Measurements from ENCODE around the gene ANKRD13B.

The ANKRD13B gene

DNA sequence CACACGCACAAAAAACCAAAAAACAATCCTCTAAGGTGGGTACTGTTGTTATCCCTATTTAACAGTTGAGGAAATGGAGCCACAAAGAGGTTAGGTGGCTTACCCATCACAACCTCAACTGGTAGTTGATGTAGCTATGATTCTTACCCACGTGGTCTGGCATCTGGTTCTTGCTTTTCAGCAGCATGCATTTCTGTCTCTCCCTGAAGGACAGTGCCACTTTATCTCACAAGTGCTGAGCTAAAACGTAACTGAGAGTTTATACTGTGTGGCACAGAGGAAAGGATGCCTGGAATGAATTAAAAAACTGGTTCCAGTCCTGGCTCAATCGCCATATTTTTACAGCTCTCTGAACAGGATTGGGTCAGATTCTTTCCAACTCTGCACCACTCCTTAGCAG, 31.7 kb downstream of the ANKRD13B start:
- Histone ChIP-seq H3K4me3 (ENCODE audit: low read depth, low read length) (no peak overlapping the region), H3K27me3 (replicated peaks) (no peaks in the 10 kb centered on the region), H3K27ac (no peak overlapping the region), H3K36me3 (replicated peaks) (no peaks in the 10 kb centered on the region)
- in situ Hi-C loops (cut with HindIII; ENCODE audit: low pct_ligation_motif_present, low sequenced_read_pairs), result no loop called here
- TF ChIP-seq, protein P1, sequence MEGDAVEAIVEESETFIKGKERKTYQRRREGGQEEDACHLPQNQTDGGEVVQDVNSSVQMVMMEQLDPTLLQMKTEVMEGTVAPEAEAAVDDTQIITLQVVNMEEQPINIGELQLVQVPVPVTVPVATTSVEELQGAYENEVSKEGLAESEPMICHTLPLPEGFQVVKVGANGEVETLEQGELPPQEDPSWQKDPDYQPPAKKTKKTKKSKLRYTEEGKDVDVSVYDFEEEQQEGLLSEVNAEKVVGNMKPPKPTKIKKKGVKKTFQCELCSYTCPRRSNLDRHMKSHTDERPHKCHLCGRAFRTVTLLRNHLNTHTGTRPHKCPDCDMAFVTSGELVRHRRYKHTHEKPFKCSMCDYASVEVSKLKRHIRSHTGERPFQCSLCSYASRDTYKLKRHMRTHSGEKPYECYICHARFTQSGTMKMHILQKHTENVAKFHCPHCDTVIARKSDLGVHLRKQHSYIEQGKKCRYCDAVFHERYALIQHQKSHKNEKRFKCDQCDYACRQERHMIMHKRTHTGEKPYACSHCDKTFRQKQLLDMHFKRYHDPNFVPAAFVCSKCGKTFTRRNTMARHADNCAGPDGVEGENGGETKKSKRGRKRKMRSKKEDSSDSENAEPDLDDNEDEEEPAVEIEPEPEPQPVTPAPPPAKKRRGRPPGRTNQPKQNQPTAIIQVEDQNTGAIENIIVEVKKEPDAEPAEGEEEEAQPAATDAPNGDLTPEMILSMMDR (IDR thresholded peaks at IDR 0.05; ENCODE audit: low read depth, low read length, missing control alignments), result no peak
- DNase-seq, result no peak

DNA sequence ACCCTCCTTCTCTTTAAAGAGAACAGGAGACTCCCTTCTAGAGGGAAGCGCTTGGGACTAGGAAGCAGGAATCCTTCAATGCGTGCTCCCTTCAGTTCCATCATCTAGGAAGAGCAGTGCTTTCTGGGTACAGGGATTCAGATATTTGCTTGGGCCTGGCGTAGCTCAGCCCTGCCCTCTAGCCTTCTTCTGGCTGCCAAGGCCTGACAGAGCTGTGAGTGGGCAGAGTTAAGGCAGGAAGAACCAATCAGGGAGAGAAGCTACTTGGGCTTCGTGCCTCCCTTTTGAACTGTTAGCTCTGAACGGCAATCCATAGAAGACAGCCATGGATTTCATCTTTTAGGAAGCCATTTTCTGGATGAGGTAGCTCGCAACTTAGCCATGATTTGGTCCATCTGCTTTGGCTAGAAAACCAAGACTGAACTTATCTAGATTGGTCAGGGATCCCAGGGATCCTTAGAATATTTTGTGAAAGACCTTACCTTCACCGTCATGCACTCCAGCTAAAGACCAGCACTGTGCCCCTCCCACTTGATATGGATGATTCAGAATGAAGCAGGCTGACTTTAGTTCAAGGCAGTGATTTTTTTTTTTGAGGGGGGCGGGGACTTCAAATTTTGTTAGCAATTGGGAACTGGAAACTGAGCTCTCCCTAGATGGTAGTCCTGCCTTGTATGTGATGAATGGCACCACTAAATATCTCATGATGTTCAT, 32.3 kb downstream of the ANKRD13B start:
- TF ChIP-seq, protein P1 (IDR thresholded peaks at IDR 0.05; ENCODE audit: low read depth, low read length, missing control alignments), result no peak
- DNase-seq, result no peak

DNA sequence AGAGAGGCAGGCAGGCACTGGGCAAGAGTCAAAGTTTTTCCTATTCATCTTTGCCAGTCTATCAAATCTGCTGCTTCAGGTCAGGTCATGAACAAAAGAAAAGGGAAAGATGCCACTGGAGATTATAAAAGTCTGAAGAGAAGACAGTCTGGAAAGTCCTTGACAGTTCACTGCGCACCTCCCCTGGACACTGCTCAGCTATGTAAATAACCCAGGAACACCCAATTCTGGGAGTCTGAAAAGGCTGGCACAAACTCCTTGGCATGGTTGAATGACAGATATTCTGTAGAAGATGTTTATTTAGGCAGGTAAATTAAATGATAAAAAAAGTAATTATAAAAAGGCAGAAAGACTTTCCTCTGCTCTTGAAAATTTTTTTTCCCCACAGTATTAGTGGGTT, 35.0 kb downstream of the ANKRD13B start:
- no peak for DNase-seq
- H3K4me3 ChIP-seq (ENCODE audit: low read depth, low read length), result no peak overlapping the region
- in situ Hi-C loops (cut with HindIII; ENCODE audit: low pct_ligation_motif_present, low sequenced_read_pairs), result no loop called here
- peaks cover 6% of the 10 kb centered on the region for H3K36me3 ChIP-seq (replicated peaks)
- no peak overlapping the region for H3K27ac ChIP-seq
- H3K27me3 ChIP-seq (replicated peaks), result no peaks in the 10 kb centered on the region
- TF ChIP-seq, protein P1 (IDR thresholded peaks at IDR 0.05; ENCODE audit: low read depth, low read length, missing control alignments), result no peak

More for the DNA sequence above, 32.3 kb downstream of the ANKRD13B start:
- no peak overlapping the region for H3K27ac ChIP-seq
- H3K36me3 ChIP-seq (replicated peaks), result no peaks in the 10 kb centered on the region
- H3K27me3 ChIP-seq (replicated peaks), result no peaks in the 10 kb centered on the region
- in situ Hi-C loops (cut with HindIII; ENCODE audit: low pct_ligation_motif_present, low sequenced_read_pairs), result no loop called here
- no peak overlapping the region for H3K4me3 ChIP-seq (ENCODE audit: low read depth, low read length)

DNA sequence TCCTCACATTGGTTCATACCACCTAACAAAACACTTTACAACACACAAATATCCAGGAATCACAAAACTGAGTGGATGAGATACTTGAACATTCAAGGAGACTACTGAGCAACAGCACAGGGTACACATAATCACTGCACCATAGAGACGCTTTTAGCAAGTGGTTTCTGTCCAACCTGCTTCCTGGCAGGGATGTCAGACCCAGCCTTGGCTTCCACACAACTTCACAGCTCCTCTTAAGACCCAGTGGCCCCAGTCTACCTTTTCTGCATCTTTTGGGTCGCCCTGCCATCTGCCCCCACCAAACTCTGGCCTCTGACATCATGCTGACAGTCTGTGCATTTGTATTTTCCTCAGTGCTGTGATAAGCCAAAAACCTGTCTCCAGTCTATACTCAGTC, 35.7 kb downstream of the ANKRD13B start:
- no peaks in the 10 kb centered on the region for H3K27me3 ChIP-seq (replicated peaks)
- peaks cover 6% of the 10 kb centered on the region for H3K36me3 ChIP-seq (replicated peaks)
- no peak for DNase-seq
- no peak overlapping the region for H3K4me3 ChIP-seq (ENCODE audit: low read depth, low read length)
- TF ChIP-seq, protein P1 (IDR thresholded peaks at IDR 0.05; ENCODE audit: low read depth, low read length, missing control alignments), result no peak
- in situ Hi-C loops (cut with HindIII; ENCODE audit: low pct_ligation_motif_present, low sequenced_read_pairs), result no loop called here
- H3K27ac ChIP-seq, result no peak overlapping the region

DNA sequence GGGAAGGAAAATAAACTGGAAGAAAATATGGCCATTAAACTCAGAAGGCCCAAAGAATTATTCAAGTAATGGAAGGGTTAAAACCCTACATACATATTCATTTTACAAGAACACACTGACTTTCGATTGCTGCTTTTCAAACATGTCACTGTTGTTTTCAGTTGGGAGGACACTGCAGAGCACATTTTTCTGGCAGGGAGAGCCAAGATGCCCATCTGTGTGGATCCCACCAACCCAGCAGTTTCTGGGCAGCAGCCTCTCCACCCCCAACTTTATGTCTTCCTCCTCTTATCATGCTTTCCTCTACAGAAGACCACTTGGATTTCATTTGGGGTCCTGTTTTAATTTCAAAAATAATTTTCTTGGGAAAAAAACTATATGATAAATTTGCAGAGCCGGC, 36.9 kb downstream of the ANKRD13B start:
- DNase-seq, result no peak
- Histone ChIP-seq H3K4me3 (ENCODE audit: low read depth, low read length) (no peak overlapping the region), H3K27me3 (replicated peaks) (no peaks in the 10 kb centered on the region), H3K36me3 (replicated peaks) (peaks cover 6% of the 10 kb centered on the region), H3K27ac (no peak overlapping the region)
- TF ChIP-seq, protein P1 (IDR thresholded peaks at IDR 0.05; ENCODE audit: low read depth, low read length, missing control alignments), result no peak
- in situ Hi-C loops (cut with HindIII; ENCODE audit: low pct_ligation_motif_present, low sequenced_read_pairs), result no loop called here
